Measurements from ENCODE around the gene SYT12.

SYT12 gene

GRCh38 chr11:67025750-67026149 lies 2.8 kb downstream of the SYT12 start:
- Histone ChIP-seq H3F3A (ENCODE audit: insufficient read depth, low read length) (no peaks in the 10 kb centered on the region), H3K4me1 (ENCODE audit: low read length) (peaks cover 17% of the 10 kb centered on the region), H3K9me2 (replicated peaks; ENCODE audit: insufficient read depth, low read length) (no peaks in the 10 kb centered on the region), H3K27ac (ENCODE audit: low read length) (no peak overlapping the region), H3K79me2 (ENCODE audit: low read length) (no peaks in the 10 kb centered on the region), H4K20me1 (ENCODE audit: insufficient read depth, low read length) (no peaks in the 10 kb centered on the region), H3K36me3 (replicated peaks; ENCODE audit: insufficient read depth, low read length) (no peaks in the 10 kb centered on the region), H2AFZ (ENCODE audit: low read length) (no peak overlapping the region), H3K9ac (ENCODE audit: low read length) (no peak overlapping the region), H3K9me3 (replicated peaks; ENCODE audit: insufficient read depth, low read length) (no peaks in the 10 kb centered on the region), H3K4me2 (ENCODE audit: low read depth, low read length) (no peak overlapping the region), H3K4me3 (ENCODE audit: low read length) (no peak overlapping the region), H3K27me3 (replicated peaks; ENCODE audit: insufficient read depth, low read length) (peaks cover 65% of the 10 kb centered on the region)
- DNase-seq = no peak
- TF ChIP-seq EZH2 (optimal IDR thresholded peaks at IDR 0.05; ENCODE audit: low read depth, low read length) (no peak), CTCF (IDR thresholded peaks at IDR 0.05; ENCODE audit: low read length) (no peak), EZH2phosphoT487 (IDR thresholded peaks at IDR 0.05; ENCODE audit: low read length) (no peak)

DNA sequence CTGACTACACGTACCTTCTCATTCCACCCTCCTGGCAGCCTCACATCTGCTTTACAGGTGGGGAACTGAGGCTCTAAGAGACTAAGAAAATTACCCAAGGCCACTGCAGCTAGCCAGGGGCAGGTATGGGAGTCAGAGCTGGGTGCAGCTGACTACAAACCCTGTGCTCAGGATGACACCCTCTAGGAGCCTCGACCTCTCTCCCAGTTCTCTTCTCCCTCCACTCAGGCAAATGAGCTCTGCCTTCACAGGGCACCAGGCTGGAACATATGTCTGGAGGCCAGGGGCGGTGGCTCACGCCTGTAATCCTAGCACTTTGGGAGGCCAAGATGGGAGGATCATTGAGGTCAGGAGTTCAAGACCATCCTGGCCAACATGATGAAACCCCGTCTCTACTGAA lies 4.0 kb downstream of the SYT12 start:
- DNase-seq = no peak
- no peaks in the 10 kb centered on the region for H3K79me2 ChIP-seq (ENCODE audit: low read length)
- no peak overlapping the region for H3K4me2 ChIP-seq (ENCODE audit: low read depth, low read length)
- no peak overlapping the region for H2AFZ ChIP-seq (ENCODE audit: low read length)
- H3K4me3 ChIP-seq (ENCODE audit: low read length) = no peak overlapping the region
- H3K9me2 ChIP-seq (replicated peaks; ENCODE audit: insufficient read depth, low read length) = no peaks in the 10 kb centered on the region
- no peaks in the 10 kb centered on the region for H3K9me3 ChIP-seq (replicated peaks; ENCODE audit: insufficient read depth, low read length)
- no peak overlapping the region for H3K27ac ChIP-seq (ENCODE audit: low read length)
- no peak for TF ChIP-seq EZH2 (optimal IDR thresholded peaks at IDR 0.05; ENCODE audit: low read depth, low read length)
- TF ChIP-seq CTCF (IDR thresholded peaks at IDR 0.05; ENCODE audit: low read length) = no peak
- TF ChIP-seq EZH2phosphoT487 (IDR thresholded peaks at IDR 0.05; ENCODE audit: low read length) = no peak
- no peaks in the 10 kb centered on the region for H3K36me3 ChIP-seq (replicated peaks; ENCODE audit: insufficient read depth, low read length)
- no peaks in the 10 kb centered on the region for H4K20me1 ChIP-seq (ENCODE audit: insufficient read depth, low read length)
- no peaks in the 10 kb centered on the region for H3F3A ChIP-seq (ENCODE audit: insufficient read depth, low read length)
- peaks cover 17% of the 10 kb centered on the region for H3K4me1 ChIP-seq (ENCODE audit: low read length)
- H3K27me3 ChIP-seq (replicated peaks; ENCODE audit: insufficient read depth, low read length) = peaks cover 63% of the 10 kb centered on the region
- no peak overlapping the region for H3K9ac ChIP-seq (ENCODE audit: low read length)

DNA sequence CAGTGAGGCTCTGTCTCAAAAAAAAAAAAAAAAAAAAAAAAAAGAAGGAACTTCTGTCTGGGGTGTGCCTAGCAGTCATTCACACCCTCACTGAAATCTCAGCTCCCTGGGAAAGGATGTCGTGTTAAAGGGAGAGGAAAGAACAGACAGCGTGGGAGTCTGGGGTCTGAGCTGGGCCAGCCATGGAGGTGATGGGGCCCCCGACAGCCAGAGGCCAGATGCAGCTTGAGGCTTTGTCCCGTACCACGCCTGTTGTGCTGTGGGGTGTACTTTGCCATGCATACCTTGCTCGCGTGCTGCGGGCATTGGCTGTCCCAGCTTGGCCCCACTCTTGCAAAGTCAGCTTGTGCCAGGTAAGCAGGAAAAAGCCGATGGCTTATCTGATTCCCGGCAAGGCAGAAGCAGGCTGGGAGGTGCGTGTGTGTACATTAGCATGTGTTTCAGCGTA lies 4.6 kb downstream of the SYT12 start:
- Histone ChIP-seq H3K4me3 (ENCODE audit: low read length) (no peak overlapping the region), H3K27me3 (replicated peaks; ENCODE audit: insufficient read depth, low read length) (peaks cover 61% of the 10 kb centered on the region), H4K20me1 (ENCODE audit: insufficient read depth, low read length) (no peaks in the 10 kb centered on the region), H3K36me3 (replicated peaks; ENCODE audit: insufficient read depth, low read length) (no peaks in the 10 kb centered on the region), H3K4me1 (ENCODE audit: low read length) (peaks cover 17% of the 10 kb centered on the region), H3K9ac (ENCODE audit: low read length) (no peak overlapping the region), H3K9me2 (replicated peaks; ENCODE audit: insufficient read depth, low read length) (no peaks in the 10 kb centered on the region), H3K27ac (ENCODE audit: low read length) (no peak overlapping the region), H2AFZ (ENCODE audit: low read length) (no peak overlapping the region), H3F3A (ENCODE audit: insufficient read depth, low read length) (no peaks in the 10 kb centered on the region), H3K4me2 (ENCODE audit: low read depth, low read length) (no peak overlapping the region), H3K79me2 (ENCODE audit: low read length) (no peaks in the 10 kb centered on the region), H3K9me3 (replicated peaks; ENCODE audit: insufficient read depth, low read length) (no peaks in the 10 kb centered on the region)
- no peak for DNase-seq
- no peak for TF ChIP-seq EZH2 (optimal IDR thresholded peaks at IDR 0.05; ENCODE audit: low read depth, low read length)
- TF ChIP-seq CTCF (IDR thresholded peaks at IDR 0.05; ENCODE audit: low read length) = no peak
- no peak for TF ChIP-seq EZH2phosphoT487 (IDR thresholded peaks at IDR 0.05; ENCODE audit: low read length)
